ENCODE data around the gene DDAH1.

The DDAH1 gene

DNA sequence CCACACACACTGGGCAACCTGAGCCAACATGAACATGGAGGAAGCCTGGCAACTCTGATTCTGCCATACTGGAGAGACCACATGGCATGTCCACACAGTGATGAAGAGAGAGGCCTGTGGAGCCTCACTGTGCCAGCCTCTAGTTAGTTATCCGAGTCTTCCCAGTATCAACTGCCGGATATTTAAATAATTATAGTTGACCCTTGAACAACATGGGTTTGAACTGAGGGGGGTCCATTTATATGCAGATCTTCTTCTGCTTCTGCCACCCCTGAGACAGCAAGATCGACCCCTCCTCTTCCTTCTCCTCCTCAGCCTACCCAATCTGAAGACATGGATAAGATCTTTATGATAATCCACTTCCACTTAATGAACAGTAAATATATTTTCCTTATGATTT, 27.8 kb downstream of the DDAH1 start:
- DNase-seq = no peak

DNA sequence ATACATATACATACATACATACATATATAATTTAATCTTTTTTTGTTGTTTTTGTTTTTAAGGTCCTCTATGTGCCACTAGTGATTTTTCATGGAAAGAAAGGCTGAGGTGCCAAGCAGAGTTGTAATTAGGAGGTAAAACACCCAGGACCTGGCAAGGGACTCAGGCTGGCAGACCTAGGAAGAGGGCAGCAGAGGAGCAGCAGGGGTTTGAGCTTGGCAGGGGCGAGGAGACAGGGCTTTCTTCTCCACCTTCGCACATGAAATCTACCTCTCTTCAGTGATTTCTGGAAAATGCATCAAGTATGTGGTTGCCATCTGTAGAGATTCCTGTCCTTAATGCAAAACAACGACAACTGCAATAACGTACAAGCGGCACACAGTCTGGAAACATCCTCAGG, 31.9 kb downstream of the DDAH1 start:
- DNase-seq = no peak

GRCh38 chr1:85428471-85429089, 36.4 kb downstream of the DDAH1 start:
- no peak for DNase-seq

DNA sequence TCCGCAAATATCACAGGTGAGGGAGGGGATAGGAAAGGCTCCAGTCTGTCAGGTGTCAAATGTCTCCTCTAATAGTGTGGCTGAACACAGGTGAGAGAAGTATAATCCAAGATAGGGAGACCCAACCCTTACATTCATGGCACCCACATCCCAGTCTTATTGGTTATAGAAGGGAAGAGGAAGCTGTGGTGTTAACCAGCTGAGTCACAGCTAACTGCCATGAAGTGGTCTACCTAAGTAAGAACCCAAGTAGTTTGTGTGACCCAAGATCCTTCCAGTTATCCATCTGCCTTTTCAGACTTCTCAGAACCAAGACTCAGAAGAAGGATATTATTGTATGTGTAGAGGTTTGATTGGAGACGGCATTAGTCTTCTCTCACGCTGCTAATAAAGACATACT, 37.1 kb downstream of the DDAH1 start:
- no peak for DNase-seq

DNA sequence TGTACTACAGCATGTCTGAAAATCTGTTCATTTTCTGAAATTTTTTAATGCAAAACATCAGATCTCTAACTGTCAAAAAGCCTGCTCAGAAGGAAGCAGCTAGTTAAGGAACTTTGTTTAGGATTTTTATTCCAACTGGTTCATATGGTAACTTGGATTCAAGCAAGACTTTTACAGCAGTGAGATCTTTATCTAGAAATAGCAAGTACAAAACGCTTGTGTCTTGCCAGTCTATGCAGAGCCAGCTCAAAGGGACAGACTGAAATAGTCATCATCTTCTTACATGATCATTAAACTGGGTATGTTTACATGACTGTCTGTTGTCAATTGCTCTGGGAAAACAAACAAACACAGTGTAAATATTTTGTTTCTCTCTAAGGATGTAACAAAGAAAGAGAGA, 37.6 kb downstream of the DDAH1 start:
- no peak for DNase-seq

DNA sequence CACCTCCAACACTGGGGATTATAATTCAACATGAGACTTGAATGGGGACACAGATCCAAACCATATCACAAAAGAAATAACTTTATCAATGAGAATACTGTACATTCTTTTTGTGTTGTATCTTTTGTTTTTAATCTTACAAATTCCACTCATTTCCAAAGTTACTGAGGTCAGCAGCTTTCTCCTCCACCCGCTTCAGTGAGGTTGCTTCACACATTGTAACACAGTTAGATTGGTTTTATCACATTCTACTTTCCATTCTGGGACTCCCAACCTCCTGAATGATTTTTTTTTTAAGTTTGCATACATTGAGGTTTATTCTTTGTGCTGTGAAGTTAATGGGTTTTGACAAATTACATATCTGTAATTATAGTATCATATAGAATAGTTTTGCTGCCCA, 43.8 kb downstream of the DDAH1 start:
- DNase-seq = no peak

DNA sequence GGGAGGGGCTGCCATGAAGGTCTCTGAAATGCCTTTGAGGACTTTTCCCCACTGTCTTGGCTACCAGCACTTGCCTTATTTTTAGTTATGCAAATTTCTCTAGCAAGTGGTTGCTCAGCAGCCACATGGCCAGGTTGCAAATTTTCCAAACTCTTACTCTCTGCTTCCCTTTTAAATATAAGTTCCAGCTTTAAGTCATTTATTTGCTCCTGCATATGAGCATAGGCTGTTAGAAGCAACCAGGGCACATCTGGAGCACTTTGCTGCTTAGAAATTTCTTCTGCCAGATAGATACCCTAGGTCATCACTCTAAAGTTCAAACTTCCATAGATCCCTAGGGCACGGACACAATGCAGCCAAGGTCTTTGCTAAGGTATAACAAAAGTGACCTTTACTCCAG, 44.8 kb downstream of the DDAH1 start:
- DNase-seq = no peak

GRCh38 chr1:85417876-85418275, 47.1 kb downstream of the DDAH1 start:
- no peak for DNase-seq

DNA sequence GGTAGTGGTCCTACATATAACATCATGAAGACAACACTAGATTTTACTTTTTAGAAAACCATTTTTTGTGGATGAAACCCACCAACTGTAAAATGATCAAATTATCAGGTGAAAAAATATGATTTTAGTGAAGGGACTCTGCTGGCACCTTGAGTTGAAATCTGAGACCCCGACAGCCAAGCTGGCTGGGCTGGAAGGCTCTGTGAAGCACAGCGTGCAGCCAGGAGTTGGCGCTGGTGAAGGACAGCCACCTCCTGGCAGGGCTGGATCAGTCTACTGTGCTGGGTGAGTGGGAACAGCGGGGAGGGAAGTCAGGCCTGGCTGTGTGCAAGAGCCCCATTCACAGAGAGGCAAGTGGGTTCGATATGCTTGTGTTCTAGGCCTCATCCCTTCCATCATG, 47.9 kb downstream of the DDAH1 start:
- no peak for DNase-seq

GRCh38 chr1:85413169-85413568, 51.8 kb downstream of the DDAH1 start:
- no peak for DNase-seq

- DNase-seq = no peak
Measured at GRCh38 chr1:85411567-85412305, 53.2 kb downstream of the DDAH1 start.

GRCh38 chr1:85409516-85409915, 55.4 kb downstream of the DDAH1 start:
- no peak for DNase-seq

DNA sequence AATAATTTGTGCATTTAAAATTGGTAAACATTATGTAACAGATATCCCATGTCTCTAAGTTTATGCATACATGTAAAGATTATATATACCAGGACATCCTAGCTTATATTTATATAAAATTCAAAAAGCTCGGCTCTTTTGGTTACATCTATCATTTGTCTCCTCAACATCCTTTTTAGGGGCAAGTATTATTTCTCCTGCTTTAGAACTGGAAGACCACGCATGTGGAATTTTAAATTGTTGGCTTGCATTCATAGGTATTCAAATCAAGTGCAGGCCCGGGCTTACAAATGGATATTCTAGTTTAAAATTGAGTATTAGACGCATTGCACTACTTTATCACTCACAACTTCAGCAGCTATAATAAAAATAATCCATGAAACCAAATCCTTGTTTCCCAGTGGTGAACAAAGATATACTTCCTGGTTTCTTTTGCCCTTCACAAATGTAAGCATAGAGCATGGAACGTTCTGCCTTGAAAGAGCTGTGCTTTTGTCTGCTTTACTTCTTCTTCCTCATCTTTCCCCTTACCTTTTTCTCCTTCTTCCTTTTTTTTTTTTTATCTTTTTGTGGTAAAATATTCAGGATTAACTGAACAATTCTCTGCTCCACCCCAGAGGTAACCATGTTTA, 57.1 kb downstream of the DDAH1 start:
- no peak for DNase-seq

- DNase-seq = no peak
Measured at GRCh38 chr1:85406887-85407533, 57.9 kb downstream of the DDAH1 start.

DNA sequence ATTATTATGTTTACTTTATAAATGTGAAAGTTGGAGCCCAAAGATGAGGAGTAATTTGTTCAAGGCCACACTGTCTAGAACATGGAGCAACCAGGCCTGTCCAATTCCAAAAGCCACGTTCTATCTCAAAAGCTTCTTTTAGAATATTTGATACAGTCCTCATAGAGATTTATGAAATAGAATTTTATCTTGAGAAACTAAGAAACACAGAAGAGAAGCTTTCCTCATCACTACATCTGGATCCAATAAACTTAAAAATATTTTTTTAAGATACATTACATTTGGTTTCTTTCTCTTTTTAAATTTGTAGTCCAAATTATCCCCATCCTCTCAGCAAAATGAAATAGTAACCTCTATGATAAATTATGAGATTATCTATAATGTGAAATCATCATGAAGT, 58.9 kb downstream of the DDAH1 start:
- no peak for DNase-seq

GRCh38 chr1:85404408-85404807, 60.6 kb downstream of the DDAH1 start:
- DNase-seq = no peak

- DNase-seq = no peak
Measured at GRCh38 chr1:85398391-85399064, 66.4 kb downstream of the DDAH1 start.

- DNase-seq = no peak
Measured at GRCh38 chr1:85397490-85398032, 67.4 kb downstream of the DDAH1 start.

- DNase-seq = no peak
Measured at GRCh38 chr1:85396194-85396593, 68.8 kb downstream of the DDAH1 start.

DNA sequence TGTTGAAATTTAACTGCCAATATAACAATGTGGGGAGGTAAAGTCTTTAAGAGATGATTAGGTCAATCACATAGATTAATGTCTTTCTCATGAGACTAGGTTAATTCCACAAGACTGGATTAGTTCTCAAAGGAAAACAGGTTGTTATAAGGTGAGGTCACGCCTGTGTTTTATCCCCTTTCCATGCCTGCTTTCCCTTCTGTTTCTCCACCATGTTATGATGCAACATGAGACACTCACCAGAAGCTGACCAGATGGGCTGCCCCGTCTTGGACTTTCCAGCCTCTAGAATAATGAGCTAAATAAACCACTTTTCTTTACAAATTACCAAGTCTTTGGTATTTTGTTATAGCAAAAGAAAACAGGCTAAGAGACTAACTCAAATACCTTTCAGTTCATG, 70.8 kb downstream of the DDAH1 start:
- no peak for DNase-seq

DNA sequence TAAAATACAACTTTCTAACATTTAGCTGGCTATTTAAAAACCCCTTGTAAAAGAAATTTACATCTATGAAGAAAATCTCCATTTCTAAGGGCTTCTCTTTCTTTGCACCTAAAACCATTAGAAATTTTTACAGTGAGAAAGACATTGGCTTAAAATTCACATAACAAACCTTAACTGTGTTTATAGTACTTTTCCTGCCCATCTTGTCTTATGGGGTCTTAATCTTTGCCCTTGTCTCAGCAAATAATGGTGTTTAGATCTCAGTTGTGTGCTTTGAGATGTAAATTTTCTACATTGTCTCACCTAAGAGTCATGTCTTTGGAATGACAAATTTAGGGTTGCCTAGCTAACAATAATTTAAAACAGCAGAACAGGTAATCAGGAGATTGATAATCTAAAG, 71.5 kb downstream of the DDAH1 start:
- no peak for DNase-seq

GRCh38 chr1:85388416-85388815, 76.5 kb downstream of the DDAH1 start:
- DNase-seq = no peak

GRCh38 chr1:85387781-85388180, 77.2 kb downstream of the DDAH1 start:
- no peak for DNase-seq
